GM21717 (cell line): ENCODE results near the gene OPCML.

Experiments used
- ATAC-seq: cut with Tn5 transposase; IDR thresholded peaks from one replicate; pipeline ENCODE4 v1.9.1; 2021; ENCODE audit warnings: mild to moderate bottlenecking, moderate library complexity; ENCODE audit not compliant: unreplicated experiment

Gene OPCML

DNA sequence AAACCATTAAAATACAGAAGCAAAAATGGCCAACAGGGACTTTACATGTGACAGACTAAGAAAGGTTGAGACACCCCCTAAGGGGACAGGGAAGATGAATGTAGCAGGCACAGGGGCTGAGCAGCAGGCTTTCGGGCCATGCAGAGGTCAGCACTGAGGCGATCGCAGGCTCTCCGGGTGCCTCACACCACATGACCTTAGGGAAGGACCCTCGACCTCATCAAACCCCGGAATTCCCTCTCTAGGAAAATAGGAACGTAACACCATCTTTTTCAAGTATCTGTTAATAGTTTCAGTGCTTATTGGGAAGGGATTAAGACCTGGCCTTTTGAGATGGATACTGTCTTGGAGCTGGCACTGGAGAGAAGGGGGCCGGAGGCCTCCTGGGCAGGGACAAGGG lies 27.4 kb downstream of the OPCML start:
- no peak for ATAC-seq

DNA sequence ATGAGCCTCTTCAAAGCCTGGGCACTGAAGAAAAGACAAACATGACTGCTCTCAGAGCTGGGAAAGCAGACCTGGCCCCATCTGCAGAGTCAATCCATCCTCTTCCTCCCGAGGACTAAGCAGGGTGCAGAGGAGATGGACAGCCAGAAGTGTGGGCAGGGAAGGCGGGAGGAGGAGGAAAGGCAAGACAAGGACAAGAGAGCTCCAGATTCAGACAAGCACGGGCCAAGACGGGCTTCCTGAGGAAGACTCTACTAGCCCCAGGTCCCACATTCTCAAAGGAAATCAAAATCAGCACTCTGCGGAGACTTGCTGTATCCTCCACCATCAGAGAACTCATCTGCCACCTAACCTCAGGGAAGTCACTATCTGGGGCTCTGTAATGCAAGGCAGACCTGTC lies 28.5 kb downstream of the OPCML start:
- ATAC-seq = no peak

DNA sequence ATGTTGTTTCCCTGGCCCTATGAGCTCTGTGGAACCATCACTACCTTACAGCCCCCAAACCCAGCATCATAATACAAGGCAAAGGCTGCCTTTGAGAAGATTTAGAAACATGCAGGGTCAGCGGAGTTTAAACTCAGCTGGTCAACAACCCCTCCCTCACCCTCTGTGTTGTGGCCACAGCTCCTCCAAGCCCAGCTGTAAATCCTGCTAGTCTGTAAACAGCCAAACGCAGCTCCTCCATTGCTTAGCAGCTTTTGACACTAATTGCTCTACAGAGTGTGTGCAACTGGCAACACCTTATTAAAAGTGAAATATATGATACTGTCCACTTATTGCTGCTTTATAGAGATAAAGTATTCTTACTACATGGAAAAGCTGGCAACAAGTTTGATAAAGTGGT lies 29.1 kb downstream of the OPCML start:
- no peak for ATAC-seq

DNA sequence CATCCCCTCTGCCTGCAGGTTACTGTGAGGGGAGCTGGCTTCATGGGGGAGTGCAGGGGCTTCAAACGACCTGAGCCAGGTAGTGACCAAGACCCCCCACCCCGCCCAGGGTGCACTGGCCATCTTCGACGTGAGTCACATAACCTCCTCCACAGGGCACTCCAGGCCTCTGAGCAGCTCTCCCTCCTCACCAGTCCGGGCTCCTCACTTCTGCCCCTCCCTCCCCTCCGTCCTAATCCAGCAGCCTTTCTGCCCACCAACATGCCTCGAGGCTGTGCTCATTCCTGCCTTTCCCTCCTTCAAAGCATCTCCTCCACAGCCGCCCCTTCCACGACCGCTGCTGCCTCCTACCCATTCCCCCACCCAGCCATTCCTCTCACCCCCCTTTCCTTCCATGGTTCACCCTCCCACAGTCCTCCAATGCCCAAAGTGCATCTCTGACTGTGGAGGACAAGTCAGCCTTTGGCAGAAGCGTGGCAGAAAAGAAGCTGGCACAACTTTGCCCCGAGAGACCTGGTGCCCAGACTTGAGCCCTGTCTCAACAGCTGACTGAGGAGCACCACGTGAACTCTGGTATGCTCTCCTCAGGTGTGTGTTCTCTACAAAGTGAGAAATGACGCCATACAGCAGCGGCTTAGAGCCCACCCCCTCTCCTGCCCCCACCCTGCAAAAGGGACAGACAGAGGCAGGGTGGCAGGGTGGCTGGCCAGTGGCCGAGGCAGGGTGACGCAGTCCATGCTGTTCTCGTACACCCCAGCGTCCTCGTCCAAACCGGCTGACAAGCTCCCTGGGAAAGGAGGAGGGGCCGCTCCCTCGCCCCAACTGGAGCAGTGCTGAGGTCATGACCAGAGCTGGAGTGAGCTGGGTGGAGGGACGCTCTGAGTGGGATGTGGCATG lies 30.4 kb downstream of the OPCML start:
- no peak for ATAC-seq

DNA sequence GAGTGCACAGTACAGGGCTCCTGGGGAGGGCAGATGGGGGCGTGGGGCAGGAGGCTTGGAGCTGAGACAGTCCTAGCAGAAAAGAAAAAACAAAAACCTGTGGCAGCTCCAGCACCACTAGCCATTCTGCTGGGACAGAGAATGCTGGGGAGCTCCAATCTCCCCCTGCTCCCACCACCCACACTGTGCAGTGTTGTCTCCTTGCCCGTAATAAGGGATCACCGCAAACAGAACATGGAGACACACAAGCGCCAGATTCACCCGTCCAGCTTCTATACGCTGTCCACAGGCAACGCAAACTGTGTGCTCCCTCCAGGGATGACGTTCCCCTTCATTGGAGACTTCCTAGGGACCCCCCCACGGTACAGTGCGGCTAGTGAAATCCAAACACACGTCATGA lies 31.4 kb downstream of the OPCML start:
- ATAC-seq = no peak

DNA sequence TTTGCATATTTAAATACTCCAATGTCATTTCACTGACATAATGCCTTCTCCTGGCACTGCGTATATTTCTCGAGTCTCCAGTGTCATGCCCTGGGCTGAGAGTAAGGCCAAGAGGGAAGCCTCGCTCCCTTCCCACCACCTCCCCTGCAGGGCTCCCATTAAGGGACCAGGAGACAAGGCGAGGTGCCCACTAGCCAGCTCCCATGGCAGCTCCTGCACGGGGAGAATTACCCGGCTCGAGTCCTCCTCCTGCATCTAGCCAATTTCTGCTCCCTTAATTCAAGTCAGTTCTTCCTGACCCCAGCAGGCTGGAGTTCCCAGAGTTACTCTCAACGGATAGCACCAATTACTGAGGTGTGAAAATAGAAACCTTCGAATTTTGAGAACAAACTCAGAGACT lies 31.9 kb downstream of the OPCML start:
- no peak for ATAC-seq

DNA sequence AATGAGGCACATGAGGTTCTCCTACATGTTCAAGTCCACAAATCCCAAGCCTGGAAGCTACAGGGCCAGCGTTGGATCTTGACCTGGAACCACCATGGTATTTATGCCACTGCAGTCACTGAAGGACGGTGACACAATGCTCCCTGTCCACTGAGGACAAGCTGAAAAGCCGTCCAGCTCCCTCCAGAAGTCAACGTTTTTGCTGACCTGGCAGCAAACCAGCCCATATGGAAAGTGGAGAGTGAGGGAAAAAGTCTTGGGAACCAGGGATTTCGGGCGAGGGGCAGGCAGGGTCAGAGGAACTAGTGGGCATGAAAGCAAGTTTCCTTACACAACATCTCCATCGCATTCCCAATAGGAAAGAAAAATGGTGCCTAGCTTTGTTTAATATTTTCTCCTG lies 33.3 kb downstream of the OPCML start:
- ATAC-seq = no peak

DNA sequence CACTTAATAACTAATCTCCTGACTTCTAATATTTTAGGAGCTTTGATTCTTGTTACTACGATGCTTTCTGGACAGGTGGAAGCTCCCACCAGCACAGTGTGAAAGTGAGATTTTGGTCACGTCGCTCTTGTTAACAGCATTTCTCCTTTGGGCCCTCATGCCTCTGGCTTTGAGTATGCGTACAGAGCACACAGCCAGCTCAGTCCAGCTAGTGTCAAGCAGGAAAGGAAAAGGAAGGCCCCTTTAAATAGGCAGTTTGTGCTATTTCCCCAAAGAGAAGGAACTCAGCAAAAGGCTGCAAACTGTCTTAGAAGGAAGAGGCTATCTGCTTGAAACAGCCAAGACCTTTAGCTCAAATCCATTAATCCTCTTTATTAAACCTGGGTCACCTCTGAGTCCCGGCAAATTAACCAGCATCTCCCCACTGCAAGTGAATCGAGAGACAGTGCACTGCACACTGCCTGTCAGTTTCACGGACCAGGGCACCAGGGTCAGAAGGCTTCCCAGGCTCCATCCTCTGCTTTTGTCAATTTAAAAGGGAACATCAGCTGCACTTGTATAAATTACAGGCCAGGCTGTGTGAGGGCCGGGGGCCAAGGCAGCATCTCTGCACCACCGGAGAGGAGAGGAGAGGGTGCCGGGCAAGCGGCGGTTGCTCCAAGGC lies 34.7 kb downstream of the OPCML start:
- no peak for ATAC-seq

DNA sequence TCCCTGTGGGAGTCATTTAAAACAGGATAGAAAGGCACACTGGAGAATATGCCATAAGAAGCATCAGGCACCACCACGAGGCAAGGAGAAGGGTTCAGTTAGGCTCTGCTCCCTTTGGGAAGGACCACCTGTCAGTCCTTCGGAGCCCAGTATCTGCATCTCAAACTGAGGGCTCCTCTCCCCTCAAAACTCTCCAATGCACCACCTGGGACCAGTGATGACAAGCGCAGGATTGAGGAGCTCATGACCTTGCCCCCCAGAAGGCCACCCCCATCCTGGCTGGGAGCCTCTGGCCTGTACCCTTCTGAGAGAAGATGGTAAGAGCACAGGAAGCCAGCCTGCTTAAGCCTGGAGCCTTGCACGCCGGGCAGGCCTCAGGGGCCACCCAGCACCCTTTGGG lies 39.4 kb downstream of the OPCML start:
- no peak for ATAC-seq

DNA sequence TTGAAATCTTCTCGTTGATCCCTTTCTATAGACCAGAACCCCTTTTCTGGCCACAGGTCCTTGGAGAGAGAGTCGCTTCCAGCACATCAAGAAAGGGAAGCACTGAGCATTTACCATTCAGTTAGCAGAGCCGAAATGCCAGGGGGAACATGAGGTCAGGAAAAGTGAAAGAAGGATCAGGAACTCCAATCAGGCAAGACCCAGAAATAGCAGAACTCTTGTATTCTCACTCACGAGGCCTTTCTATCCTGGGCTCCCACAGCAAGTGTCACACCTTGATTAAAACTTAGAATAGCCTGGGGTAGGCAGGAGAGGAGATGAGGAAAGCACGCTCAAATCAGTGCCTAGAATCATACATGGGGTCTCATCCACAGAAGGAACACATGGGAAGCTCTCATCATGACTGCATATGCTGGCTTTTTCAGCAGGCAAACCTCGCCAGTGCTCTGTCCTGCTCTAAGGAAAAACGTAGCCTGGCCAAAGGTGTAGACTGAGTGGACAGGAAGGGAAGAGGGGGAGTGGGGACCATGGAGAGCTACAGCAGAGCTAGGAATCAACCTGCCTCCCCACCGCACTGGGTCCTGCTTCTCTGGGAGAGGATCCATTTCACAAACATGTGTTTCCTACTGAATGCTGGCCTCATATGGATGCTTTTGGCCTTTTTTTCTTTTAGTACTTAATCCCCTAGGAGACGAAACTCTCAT lies 40.5 kb downstream of the OPCML start:
- ATAC-seq = no peak

DNA sequence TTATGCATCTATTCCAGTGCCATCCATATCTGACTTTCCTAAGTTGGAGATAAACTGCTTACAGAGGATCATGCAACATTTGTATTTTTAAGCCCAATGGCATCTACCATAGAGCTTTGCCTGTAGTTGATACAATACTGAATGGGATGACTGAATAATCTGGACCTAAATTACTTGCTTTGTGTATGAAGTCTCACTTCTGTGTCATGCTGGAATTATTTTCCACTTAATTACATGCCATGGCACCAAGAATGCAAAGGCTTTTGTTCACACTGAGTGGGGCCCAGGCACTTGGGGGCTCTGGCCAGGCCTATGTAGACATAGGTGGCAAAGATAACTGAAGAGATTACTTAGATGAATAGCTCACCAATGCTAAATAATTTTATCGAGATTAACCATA lies 51.6 kb downstream of the OPCML start:
- no peak for ATAC-seq

DNA sequence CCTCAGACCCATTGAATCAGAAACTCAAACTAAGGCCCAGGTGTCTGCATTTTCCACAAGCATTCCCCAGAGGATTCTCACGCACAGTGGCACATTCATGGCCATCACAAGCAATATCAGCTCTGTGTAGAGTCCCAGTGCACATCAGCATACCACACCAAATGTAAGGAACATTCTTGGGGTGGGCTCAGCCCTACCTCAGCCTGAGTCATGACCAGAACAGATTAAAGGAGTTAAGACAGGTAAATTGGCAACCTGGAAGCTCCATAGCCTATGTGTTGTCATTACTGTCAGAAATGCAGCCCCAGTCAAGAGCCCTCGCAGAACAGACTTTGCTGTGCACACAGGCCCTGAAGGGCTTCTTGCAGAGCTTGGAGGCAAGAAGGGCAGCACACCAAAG lies 53.1 kb downstream of the OPCML start:
- ATAC-seq = no peak

DNA sequence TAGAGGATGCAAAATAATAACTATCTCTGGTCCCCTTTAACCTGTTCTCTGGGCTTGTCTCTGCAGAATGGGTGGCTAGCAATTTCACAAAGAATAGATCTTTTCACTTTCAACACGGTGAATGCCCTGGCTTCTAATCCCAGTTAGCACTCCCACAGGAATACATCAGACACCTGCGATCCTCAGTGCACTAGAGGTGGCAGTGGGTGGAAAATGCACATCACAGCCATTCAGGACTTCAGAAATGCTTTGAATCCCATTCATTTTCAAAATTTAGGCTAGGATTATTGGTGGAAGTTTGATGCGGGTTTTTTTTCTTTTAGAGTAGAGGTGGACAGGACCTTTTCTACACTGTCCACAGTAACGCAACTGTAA lies 55.1 kb downstream of the OPCML start:
- no peak for ATAC-seq

DNA sequence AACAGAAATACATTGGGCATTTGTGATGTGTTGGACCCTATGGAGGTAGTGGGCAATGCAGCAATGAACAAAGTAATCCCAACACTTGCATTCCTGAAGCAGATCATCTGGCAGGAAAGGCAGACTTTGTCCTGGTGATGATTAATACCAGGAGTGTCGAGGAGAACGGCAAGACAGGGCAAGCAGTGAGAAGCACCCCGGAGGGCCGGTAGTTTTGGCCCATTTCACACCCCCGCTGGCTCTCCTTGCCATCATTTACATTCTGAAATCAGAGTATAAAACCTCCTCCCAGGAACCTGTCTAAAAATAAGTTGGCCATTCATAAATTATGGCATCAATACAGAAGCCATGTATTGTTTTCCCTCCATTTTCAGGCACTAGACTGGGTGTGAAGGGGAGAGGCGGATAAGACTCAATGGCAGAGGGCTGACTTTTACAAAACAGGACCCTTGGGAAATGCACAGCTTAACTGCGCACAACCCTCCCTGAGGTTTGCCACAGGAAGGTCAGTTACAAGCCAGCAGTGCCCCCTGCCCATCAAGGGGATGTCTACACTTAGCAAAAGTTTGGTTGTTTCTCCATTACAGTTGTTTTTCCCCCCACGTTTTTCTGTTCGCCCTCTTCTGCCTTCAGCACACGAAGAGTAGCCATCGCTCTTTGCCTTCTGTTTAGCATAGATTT lies 55.6 kb downstream of the OPCML start:
- ATAC-seq = no peak

DNA sequence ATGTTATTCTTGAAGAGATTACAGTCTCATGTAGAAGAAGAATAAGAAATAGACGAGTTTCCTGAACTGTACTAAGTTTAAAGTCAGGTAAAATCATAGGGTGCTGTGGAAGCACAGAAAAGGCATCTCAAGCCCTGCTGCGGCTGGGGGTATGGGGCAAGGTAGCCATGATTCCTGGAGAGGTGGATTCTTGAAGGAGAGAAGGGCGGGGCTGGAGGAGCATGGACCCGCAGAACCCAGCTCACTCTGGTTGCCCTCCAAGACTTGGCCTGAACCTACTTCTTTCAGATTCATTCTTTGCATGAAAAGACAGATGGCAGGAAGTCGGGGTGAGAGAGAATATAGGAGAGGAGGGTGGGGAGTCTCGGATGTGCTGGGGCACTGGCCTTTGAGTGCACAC lies 57.8 kb downstream of the OPCML start:
- no peak for ATAC-seq

DNA sequence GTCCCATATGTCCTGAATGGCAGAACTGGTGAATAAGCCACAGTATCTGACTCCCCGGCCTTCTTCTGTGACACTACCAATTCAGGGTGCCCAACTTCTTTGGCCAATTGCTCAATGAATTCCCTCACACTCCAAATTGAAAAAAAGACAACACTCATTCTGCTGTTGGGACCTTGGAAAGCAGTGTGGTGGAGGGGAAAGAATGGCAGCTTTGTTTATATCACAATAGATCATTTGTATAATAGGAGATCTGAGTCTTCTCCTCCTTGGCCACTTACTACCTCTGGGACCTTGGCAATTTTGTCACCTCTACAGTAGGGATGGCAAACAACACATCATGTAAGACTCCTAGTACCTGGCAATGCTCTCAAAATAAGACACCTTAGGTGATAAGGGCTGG lies 64.6 kb downstream of the OPCML start:
- ATAC-seq = no peak

DNA sequence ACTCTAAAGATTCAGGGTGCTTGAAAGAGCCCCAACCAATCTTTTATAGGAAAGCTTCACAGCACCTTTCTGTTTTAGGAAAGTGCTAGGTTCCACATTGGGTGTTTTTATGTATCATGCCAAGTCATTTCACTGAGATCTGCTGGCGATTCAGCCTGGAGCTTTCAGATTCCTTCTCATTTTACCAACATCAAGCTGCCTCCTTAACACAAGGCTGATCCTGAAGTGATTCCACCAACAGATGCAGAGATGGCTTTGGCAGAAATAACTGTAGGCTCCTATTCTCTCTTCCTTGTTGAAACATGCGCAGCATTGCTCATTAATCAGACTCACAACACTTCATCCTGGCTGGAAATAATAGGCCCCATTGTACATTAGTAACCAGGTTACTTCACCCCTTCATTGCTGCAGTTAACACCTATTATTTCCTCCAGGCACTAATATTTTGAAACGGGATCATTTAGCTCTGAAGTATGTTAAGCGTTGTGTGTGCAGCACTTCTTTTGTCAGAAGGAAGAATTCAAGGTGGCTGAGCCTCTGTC lies 89.0 kb downstream of the OPCML start:
- ATAC-seq = no peak

DNA sequence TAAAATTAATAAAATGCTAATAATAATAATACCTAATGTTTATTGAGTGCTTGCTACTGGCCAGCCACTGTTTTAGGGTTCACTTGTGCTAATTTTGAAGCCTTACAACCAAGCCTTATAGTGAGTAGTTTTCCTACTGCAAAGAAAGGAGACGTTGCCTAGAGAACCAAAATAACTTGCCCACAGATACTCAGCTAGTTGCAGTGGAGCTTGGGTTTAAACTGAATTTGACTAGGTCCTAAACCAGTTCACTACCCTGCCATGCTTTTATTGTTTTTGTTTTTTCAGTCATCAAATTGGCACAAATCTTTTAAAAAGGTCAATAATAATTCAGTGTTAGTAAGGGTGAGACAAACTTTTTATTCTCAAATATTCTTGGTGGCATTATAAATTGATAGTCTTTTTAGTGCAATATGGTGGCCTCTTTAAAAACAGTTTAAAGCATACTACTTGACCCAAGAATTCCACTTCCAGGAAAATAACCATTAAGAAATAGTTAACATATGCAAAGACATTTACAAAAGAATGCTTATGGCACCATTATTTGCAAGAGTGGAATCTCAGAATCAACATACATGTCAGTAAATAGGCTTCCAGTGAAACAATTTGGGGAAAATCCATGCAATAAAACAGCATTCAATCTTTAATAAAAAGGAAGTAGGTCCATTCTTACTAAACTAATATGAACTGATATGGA lies 90.2 kb downstream of the OPCML start:
- no peak for ATAC-seq

DNA sequence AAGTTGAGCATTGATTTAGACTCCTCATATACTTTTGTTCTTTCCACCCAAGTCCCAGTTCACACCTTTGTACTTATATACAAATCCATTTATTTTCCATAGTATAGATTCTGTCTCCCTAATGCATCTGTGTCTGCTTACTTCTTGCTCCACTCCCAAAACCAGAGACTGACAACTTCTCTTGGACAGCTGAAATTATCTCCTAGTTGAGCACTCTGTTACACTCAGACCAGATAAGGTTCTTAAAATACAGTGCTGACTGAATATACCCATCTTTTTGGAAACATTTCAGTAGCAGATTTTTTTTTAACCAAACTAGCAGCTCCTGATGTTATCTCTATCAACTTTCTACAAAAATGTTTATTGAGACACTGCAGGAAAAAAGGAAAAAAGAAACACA lies 106.3 kb downstream of the OPCML start:
- ATAC-seq = no peak

DNA sequence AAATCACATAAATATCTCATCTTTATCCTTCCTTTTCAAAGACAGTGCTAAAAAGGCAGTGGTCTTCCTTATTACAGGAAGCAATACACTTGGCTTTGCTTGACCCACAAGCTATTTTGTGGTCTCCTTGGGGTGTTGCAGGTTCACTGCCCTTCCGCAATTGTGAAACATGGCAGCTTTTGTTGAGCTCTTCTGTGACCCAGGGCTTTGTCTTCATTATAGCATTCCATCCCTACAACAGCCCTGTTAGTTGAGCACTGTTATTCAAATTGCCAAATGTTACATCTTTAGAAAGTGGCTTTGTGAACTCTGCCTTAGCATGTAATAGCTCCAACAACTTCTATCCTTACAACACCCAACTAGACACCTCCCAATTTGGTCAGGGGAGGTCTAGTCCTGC lies 107.1 kb downstream of the OPCML start:
- ATAC-seq = no peak

DNA sequence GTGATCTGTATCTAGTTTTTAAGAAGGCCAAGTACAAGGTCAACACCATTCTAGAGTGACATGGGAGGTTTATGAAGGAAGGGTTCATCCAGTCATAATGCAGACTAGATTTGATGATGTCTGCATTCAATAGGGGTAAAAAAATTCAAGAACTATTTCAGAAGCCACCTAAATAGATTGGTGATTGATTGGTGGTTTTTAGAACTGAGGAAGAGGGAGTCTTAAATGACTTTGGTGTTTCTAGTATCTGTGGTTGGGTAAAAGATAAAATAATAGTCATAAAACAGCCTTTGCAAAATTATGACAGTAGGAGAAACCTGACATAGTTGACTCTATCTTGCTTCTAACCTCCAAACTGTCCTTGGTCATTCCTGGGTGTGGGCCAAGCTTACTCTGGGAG lies 114.1 kb downstream of the OPCML start:
- ATAC-seq = no peak
